HL-60 (cell line): ENCODE measurements around the gene CDHR1.

Experiments used
- CTCF ChIP-seq: IDR thresholded peaks from one replicate; pipeline ENCODE4 v1.5.1; 2011; ENCODE audit warnings: low read length, control low read depth, inconsistent platforms; ENCODE audit not compliant: insufficient read depth
- GABPA ChIP-seq: IDR thresholded peaks from 2 replicates; pipeline ENCODE4 v1.6.1; 2012; ENCODE audit warnings: low read depth
- POLR2AphosphoS5 ChIP-seq: IDR thresholded peaks from 2 replicates; pipeline ENCODE4 v1.6.1; 2012; ENCODE audit warnings: low read depth

- TF ChIP-seq CTCF (no peak), GABPA (no peak), POLR2AphosphoS5 (no peak)
Measured at GRCh38 chr10:84232376-84232775, 38.0 kb downstream of the CDHR1 start.
